T47D (cell line): ENCODE results near the gene VWF.

Experiments used
- DNase-seq, 2 experiments: peaks; one replicate each; pipeline versions ENCODE4 v3.0.0 to v3.0.0-alpha.2; 2011 to 2012; ENCODE audit warnings: low read depth in 1 of 2, low spot score in 1 of 2
- JUND ChIP-seq: IDR thresholded peaks from 2 replicates; pipeline ENCODE4 v1.6.1; 2012; ENCODE audit warnings: low read depth
- in situ Hi-C: cut with HindIII; loops from 2 replicates; pipeline ENCODE4 v1.10.0; 2016; ENCODE audit warnings: low sequenced_read_pairs, low pct_unique_long_range_greater_than_20kb

Gene VWF

DNA sequence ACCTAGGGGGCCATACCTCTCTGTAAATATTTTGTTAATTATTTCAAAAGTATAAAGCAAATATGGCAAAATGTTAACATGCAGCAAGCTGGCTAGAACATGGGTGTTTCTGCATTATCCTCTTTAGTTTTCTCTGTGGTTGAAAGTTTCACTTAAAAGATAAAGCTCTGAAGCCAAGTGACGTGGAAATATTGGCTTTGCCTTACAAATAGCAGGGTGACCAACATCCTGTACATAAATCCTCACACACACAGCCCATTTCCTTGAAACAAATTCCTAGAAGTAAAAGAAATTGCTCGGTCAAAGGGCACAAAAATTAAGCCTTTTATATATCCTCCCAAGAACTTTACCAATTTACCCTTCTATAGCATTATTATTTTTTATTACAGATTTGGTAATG is 10.6 kb upstream of the VWF start:
- no peak for TF ChIP-seq JUND
- in situ Hi-C loops, result no loop called here
- no peak for DNase-seq

DNA sequence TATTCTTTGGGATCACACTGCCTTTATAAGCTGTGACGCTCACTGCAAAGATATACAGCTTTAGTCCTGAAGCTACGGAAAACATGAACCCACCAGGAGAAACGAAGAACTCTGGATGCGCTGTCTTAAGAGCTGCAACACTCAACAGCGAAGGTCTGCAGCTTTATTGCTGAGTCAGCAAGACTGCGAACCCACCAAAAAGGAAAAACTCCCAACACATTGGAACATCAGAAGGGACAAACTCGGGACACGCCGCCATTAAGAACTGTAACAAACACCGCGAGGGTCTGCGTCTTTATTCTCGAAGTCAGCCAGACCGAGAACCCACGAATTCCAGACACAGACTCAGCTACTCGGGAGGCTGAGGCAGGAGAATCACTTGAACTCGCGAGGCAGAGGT is 9.2 kb upstream of the VWF start:
- DNase-seq, result no peak
- in situ Hi-C loops, result no loop called here
- no peak for TF ChIP-seq JUND

DNA sequence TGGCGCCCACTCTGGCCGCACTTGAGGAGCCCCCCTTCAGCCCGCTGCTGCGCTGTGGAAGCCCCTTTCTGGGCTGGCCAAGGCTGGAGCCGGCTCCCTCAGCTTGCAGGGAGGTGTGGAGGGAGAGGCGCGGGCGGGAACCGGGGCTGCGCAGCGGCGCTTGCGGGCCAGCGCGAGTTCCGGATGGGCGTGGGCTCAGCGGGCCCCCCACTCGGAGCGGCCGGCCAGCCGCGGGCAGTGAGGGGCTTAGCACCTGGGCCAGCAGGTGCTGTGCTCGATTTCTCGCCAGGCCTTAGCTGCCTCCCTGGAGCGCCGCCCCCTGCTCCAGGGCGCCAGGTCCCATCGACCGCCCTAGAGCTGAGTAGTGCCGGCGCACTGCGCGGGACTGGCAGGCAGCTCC is 8.0 kb upstream of the VWF start:
- no peak for TF ChIP-seq JUND
- in situ Hi-C loops, result no loop called here
- DNase-seq, result no peak

DNA sequence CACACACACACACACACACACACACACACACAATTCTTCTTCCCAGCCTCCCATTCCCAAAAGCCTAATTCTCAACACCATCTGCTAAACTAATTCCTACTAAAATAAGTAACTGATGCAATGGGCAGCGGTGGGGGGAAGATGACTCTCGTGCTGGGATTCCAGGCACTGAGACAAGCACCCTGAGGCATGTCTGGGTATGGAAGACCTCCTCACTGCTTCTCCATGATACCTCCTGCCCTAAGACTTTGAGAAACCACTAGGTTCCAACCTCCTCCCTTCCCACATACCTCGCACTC is 789 bp upstream of the VWF start:
- in situ Hi-C loops, result no loop called here
- no peak for TF ChIP-seq JUND
- no peak for DNase-seq

DNA sequence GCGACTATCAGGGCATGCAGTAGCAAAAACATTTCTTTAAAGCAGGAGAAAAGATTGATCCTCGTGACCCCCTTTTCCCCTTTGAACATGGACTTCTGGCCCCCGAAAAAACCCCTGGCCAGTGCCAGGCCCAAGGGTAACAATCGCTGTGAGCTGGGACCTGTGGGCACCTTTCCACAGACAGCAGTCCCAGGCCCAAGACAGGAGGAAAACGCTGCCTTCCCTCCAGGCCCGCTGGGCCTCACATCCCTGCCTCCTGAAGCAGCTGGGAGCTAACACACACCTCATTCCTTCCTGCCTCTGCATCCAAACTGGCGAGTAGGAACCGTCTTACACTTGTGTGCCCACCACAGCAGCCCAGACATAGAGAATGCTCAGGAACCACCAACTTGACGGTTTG is 1.2 kb downstream of the VWF start:
- in situ Hi-C loops, result no loop called here
- DNase-seq, result no peak
- TF ChIP-seq JUND, result no peak

DNA sequence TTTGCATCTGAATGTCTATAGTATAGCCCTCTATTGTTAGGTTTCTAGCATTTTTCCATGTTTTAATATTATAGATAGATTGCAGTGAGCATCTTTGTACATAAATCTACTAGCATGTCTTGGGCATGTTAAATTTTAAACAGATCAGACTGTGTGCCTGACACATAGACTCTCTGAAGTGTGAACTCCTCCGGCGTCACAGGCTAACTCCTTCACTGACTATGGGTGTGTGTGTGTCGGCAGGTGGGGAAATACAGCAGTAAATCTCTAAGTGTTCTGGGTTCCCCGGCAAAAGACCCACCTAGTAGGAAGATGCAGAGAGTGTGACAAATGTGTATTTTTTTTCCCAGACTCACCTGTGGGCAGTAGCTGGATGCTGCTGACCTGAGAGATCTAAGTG is 2.3 kb downstream of the VWF start:
- DNase-seq, result no peak
- in situ Hi-C loops, result no loop called here
- no peak for TF ChIP-seq JUND

DNA sequence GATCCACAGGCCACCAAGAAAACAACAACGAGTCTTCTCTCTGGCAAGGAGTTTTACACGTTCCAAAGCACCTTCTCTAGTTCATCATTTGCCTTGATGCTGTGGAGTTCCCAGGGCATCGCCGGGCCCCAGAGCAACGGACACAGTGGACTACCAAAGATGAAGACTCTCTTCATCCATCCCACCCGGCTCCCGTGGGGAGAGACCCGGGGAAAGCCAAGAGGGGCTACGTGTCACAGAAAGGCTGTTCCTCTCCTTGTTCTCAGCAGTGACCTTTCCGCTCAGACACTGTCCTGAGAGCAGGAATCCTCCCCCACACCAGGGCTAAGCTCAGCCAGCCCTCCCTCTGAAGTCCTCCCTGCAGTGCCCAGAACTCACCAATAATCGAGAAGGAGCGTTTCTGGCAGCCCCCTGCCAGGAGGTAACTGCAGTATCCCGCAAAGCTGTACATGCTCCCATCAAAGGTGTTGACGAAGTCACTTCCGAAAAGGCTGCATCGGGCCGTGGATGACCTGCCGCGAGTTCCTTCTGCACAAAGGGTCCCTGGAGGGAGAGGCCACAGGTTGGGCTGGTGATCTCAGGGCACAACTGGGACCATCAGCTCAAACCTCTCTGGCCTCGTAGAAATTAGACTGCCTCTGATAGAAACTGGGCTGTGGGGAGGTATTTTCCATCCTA is 3.5 kb downstream of the VWF start:
- TF ChIP-seq JUND, result no peak

DNA sequence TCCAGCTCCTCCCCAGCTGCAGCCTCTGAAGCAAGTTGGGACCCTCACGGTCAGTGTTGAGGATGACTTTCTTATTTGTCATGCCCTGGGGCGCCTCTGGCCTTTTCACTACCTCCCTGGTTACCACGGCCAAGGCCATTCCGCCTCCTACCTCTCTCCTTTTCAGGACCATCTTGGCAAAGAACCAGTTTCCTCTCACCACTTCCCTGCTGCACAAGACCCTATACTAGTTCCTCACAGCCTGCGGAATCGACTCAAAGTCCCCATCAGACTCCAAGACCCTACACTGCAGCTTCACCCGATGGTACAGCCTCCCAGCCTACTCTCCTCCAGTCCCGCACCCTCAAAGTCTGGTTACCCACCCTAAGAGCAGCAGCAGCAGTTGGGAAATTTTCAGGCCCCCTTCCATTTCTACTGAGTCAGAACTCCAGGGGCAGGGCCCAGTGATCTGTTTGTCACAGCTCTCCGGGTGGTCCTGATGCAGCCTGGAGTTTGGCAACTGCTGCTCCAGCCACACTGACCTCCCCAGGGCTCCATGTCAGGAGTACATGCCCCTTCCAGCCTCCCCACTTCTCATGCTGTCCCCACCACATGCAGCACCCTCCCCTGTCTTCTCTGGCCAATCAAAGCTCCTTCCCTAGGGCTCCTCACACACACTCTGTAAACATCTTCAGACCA is 5.4 kb downstream of the VWF start:
- no peak for DNase-seq
- in situ Hi-C loops, result no loop called here
- TF ChIP-seq JUND, result no peak

More for the DNA sequence above, 3.5 kb downstream of the VWF start:
- no peak for DNase-seq
- in situ Hi-C loops, result no loop called here

DNA sequence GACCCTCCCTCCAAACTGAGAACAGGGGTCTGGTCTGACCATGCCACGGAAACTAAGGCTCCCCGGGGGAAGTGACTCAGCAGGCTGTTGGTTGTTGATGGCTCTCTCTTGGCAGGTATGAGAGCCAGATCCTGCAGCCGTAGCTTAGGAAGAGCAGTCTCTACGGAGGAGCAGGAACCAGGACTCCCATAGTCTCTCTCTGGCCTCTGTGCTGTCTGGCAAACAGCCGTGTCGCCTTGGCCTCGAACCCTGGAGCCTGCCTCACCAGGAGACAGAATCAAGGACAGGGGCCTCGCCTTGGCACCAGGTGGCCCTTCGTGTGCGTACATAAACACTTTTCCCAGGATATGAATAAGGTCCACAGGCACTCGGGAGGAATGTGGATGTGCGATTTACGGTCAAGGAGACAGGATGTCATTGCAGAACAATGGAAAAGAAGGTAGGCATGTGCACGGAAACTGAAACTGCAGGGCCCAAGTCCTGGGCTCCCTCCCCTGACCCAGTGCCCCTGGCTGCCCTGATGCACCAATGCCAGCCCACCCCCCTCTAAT is 7.9 kb downstream of the VWF start:
- TF ChIP-seq JUND, result no peak
- in situ Hi-C loops, result no loop called here
- no peak for DNase-seq

DNA sequence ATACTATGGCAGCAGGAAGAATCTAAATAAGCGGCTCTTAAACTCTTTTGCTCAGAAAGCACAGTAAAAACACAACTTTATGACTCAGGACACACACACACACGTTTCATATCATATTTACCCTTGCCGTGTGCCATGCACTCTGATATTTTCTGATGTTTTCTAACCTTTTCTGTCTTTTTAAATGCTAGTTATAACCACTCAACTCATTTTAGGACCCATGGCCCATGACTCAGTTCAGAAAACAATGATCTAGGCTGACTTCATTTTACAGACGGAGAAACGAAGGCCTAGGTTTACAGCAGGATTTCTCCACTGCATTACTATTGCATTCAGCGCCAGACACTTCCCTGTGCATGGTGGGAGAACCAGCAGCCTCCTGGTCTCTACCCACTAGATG is 9.1 kb downstream of the VWF start:
- DNase-seq, result no peak
- TF ChIP-seq JUND, result no peak
- in situ Hi-C loops, result no loop called here

DNA sequence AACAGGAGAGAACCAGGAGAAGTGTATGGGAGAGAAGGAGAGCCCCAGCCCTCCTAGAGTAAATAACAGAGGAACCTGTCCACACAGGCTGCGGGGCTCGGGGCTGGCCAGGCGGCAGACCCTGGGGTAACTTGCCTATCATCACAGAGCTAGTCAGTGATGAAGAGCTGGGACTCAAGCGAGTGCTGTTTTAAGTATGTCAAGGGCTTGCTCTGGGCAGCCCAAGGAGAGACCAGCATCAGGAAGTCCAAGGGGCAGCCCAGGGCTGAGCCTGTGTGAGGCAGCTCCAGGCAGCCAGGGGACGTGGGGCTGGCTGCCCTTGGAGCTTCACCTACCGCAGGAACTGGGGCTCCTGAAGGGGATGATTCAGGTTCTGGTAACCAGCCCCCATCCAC is 10.0 kb downstream of the VWF start:
- in situ Hi-C loops, result no loop called here
- no peak for TF ChIP-seq JUND
- no peak for DNase-seq

DNA sequence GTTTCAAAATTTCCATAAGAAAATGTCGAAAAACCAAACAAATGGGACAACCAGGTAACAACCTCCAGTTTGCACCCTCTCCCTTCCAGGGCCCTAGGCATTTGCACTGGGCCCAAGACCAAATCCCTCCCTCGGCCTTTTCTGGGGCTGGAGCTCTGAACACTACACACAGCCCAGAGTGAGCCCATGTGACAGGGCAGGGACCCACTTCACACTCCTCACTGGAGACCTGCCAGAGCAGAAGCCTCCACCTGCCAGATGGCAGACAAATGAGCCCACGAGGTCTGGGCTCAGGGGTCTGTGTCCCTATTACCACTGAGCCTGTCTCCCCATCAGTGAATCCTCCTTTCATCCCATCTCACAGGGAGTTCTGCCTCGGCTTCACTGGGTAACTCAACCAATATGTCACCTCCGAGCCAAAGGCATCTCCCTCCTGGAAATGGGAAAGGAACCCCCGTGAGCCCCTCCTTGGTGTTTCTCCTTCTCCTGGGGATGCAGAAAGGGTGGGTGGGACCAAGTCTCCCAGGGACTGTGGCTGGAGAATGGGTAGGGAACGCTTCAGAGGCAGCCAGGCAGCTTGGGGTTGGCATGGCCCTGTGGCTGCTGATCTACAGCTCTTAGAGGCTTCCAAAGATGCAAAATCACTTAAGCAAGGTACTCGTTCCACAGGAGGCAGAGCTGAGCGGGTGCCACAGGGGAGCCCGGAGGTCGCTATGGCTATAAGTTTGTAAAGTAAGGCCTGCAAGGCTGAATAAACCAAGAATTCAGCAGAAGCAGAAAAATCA is 10.6 kb downstream of the VWF start:
- no peak for DNase-seq
- in situ Hi-C loops, result no loop called here
- TF ChIP-seq JUND, result no peak

DNA sequence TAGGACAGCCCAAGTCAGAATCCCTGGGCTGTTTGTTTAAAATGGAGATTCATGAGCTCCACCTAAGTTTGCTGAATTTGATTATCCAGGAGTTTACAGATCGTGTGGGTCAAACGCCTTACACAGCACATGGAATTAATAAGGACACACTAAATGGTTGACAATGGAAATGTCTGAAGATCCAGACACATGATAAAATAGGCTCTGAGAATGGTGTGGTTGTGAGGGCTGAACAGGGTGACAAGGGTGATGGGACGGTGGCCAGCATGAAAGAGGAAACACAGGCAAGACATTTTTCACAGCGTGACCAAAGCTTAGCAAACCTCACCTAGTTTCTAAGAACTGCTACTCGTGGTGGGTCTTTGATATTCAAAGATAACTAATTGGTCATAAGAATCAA is 12.5 kb downstream of the VWF start:
- no peak for DNase-seq
- TF ChIP-seq JUND, result no peak
- in situ Hi-C loops, result no loop called here

DNA sequence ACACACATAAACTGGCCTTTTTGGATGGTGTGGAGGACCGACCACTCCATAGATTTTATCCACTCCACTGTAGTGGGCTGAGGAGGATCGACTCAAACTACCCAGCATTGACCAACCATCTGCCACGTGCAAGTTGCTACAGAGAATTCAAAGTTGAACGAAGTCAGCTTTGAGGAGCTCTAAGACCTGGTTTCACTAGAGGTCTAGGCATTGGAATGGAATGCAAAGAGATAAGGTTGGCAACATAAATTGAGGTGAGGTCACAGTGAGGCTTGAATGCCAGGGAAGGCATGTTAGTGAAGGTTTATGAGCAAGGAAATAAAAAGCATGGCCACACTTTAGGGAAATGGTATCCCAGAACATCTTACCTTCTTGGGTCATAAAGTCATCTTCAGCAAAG is 14.5 kb downstream of the VWF start:
- no peak for TF ChIP-seq JUND
- no peak for DNase-seq
- in situ Hi-C loops, result no loop called here
